Neural crest cell (in vitro differentiated cells): ENCODE measurements around the gene COLEC12. TPM values are rescaled to one million over a fixed set of nuclear protein-coding genes. Genes with fewer than 3 reads are reported as not detected.
A peak's percentile ranks its signal among the peaks of the same experiment; 100 is the strongest.

Source experiments
- DNase-seq: peaks from one replicate; pipeline ENCODE4 v3.0.0; 2021; ENCODE audit warnings: low read depth, mixed read lengths, low spot score
- H3K27ac Mint-ChIP-seq: one replicate; pipeline ENCODE4 v1.8.0; 2021; ENCODE audit warnings: mild to moderate bottlenecking, mixed read lengths; ENCODE audit not compliant: unreplicated experiment
- H3K27me3 Mint-ChIP-seq: 2 replicates; pipeline ENCODE4 v1.8.0; 2021; ENCODE audit warnings: low read depth, mild to moderate bottlenecking, mixed read lengths
- H3K36me3 Mint-ChIP-seq: 2 replicates; pipeline ENCODE4 v1.8.0; 2021; ENCODE audit warnings: low read depth, mild to moderate bottlenecking, mixed read lengths
- H3K4me1 Mint-ChIP-seq: 2 replicates; pipeline ENCODE4 v1.8.0; 2021; ENCODE audit warnings: mixed read lengths
- H3K4me3 Mint-ChIP-seq: one replicate; pipeline ENCODE4 v1.8.0; 2021; ENCODE audit warnings: mild to moderate bottlenecking, mixed read lengths
- H3K9me3 Mint-ChIP-seq: 2 replicates; pipeline ENCODE4 v1.8.0; 2021; ENCODE audit warnings: mixed read lengths
- total RNA-seq: library from RNA; stranded (reverse); gene quantifications from 2 replicates; pipeline ENCODE4 v1.2.1, GENCODE V29; 2021
- TF ChIP-seq, protein P1 (sequence below): fragments of 200-600 bp; sonication (generic); conservative IDR thresholded peaks from 2 replicates; pipeline ENCODE4 v1.5.0; 2021; ENCODE audit warnings: antibody characterized with exemption, mild to moderate bottlenecking

COLEC12 gene
- total RNA-seq, 1 donor from 2014 or later: 1.7 TPM

DNA sequence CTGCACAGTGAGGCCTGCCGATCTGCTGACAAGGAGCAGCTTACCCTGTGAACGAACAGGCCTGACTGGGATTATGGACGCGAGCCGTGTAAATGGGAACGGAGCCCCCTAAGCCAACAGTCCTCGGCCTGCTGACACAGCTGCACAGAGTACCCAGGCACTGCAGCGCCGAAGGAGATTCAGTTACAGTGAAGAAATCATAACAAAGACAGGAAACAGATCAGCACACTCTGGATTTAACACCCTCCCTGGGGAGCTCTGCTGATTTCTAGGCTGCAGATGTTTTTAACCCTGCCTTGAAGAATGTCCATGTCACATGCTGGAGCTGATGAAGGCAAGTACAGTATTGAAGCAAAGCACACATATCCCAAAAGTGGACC lies 43.4 kb downstream of the COLEC12 start:
- Mint-ChIP-seq H3K4me1 (peaks cover 5% of the 10 kb centered on the region), H3K27me3 (peaks cover 7% of the 10 kb centered on the region), H3K4me3 (no peak overlapping the region), H3K9me3 (no peaks in the 10 kb centered on the region), H3K36me3 (no peaks in the 10 kb centered on the region), H3K27ac (peak overlapping the region; percentile 48)
- DNase-seq: no peak
- TF ChIP-seq, protein P1, sequence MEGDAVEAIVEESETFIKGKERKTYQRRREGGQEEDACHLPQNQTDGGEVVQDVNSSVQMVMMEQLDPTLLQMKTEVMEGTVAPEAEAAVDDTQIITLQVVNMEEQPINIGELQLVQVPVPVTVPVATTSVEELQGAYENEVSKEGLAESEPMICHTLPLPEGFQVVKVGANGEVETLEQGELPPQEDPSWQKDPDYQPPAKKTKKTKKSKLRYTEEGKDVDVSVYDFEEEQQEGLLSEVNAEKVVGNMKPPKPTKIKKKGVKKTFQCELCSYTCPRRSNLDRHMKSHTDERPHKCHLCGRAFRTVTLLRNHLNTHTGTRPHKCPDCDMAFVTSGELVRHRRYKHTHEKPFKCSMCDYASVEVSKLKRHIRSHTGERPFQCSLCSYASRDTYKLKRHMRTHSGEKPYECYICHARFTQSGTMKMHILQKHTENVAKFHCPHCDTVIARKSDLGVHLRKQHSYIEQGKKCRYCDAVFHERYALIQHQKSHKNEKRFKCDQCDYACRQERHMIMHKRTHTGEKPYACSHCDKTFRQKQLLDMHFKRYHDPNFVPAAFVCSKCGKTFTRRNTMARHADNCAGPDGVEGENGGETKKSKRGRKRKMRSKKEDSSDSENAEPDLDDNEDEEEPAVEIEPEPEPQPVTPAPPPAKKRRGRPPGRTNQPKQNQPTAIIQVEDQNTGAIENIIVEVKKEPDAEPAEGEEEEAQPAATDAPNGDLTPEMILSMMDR: no peak

GRCh38 chr18:456361-457139 lies 44.0 kb downstream of the COLEC12 start:
- Mint-ChIP-seq H3K36me3 (no peaks in the 10 kb centered on the region), H3K4me3 (no peak overlapping the region), H3K27me3 (peaks cover 7% of the 10 kb centered on the region), H3K9me3 (no peaks in the 10 kb centered on the region), H3K27ac (peak overlapping the region; percentile 78), H3K4me1 (peaks cover 5% of the 10 kb centered on the region)
- DNase-seq: no peak
- TF ChIP-seq, protein P1: no peak

GRCh38 chr18:453400-453799 lies 47.1 kb downstream of the COLEC12 start:
- TF ChIP-seq, protein P1: no peak
- H3K36me3 Mint-ChIP-seq: no peaks in the 10 kb centered on the region
- peaks cover 8% of the 10 kb centered on the region for H3K4me1 Mint-ChIP-seq
- no peaks in the 10 kb centered on the region for H3K9me3 Mint-ChIP-seq
- H3K27me3 Mint-ChIP-seq: peaks cover 7% of the 10 kb centered on the region
- no peak overlapping the region for H3K27ac Mint-ChIP-seq
- H3K4me3 Mint-ChIP-seq: no peak overlapping the region
- DNase-seq: no peak

DNA sequence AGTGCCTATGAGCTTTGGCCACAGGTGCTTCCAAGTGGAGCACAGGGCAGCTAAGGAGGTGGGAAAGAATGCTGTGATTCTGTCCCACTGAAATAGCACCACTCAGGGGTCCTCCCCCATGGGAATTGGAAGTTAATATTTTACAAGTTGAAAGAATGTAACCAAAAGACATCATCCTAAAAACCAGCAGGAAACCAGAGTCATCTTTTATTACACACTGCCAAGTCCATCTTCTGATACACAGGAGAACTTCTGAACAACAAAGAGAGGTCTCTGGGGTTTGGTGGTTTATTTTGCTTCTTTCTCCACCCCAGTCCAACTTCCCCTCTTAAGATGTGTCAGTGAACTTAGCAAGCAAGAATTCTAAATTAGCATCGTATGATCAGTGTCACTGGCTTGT lies 47.7 kb downstream of the COLEC12 start:
- H3K4me3 Mint-ChIP-seq: no peak overlapping the region
- TF ChIP-seq, protein P1: no peak

DNA sequence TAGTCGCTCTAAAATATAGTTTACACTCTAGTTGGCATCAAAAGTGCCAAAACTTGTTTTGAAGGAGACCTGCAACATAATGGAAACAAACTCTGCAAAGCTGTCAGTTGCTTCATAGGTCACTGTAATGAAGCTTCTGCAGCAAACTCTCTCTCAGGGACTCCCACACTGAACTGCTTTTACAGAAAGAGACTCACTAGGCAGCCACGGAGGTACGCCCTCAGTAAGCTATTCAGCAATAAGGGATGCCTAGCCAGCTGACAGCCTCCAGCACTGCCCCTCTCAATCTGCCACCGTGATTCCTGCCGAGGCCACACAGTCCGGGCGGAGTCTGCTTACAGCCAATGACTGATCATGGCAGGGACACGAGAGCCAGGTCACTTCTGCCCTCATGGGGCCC lies 51.1 kb downstream of the COLEC12 start:
- H3K9me3 Mint-ChIP-seq: no peaks in the 10 kb centered on the region
- no peak overlapping the region for H3K4me3 Mint-ChIP-seq
- no peaks in the 10 kb centered on the region for H3K36me3 Mint-ChIP-seq

More for the DNA sequence above, 47.7 kb downstream of the COLEC12 start:
- no peak for DNase-seq
- peaks cover 7% of the 10 kb centered on the region for H3K27me3 Mint-ChIP-seq
- no peaks in the 10 kb centered on the region for H3K9me3 Mint-ChIP-seq
- no peaks in the 10 kb centered on the region for H3K36me3 Mint-ChIP-seq
- H3K27ac Mint-ChIP-seq: no peak overlapping the region
- peaks cover 8% of the 10 kb centered on the region for H3K4me1 Mint-ChIP-seq

More for the DNA sequence above, 51.1 kb downstream of the COLEC12 start:
- no peak for DNase-seq
- peaks cover 7% of the 10 kb centered on the region for H3K27me3 Mint-ChIP-seq
- TF ChIP-seq, protein P1: no peak
- H3K4me1 Mint-ChIP-seq: peaks cover 4% of the 10 kb centered on the region
- H3K27ac Mint-ChIP-seq: no peak overlapping the region
